OCI-LY1 (cell line): ENCODE data around the gene CFAP77.

Experiments
- H2AFZ ChIP-seq: fragments of 200-600 bp; sonication (generic), shearing (Covaris generic); 2 replicates; pipeline ENCODE4 v1.6.0; 2014; ENCODE audit warnings: antibody characterized with exemption, mild to moderate bottlenecking, low read length
- H3F3A ChIP-seq: fragments of 200-600 bp; sonication (generic), shearing (Covaris generic); 2 replicates; pipeline ENCODE4 v1.6.0; 2014; ENCODE audit warnings: mild to moderate bottlenecking, antibody characterized with exemption, low read length, moderate library complexity; ENCODE audit not compliant: insufficient read depth
- H3K27ac ChIP-seq: fragments of 200-600 bp; sonication (generic); 2 replicates; pipeline ENCODE4 v1.5.1; 2014; ENCODE audit warnings: low read length, mixed run types, mild to moderate bottlenecking, low read depth; ENCODE audit not compliant: poor library complexity, severe bottlenecking
- H3K27me3 ChIP-seq: fragments of 200-600 bp; sonication (generic); 2 replicates; pipeline ENCODE4 v1.6.0; 2014; ENCODE audit warnings: antibody characterized with exemption, mild to moderate bottlenecking, low read length, moderate library complexity; ENCODE audit not compliant: insufficient read depth
- H3K36me3 ChIP-seq: fragments of 200-600 bp; sonication (generic); 2 replicates; pipeline ENCODE4 v1.6.1; 2014; ENCODE audit warnings: mild to moderate bottlenecking, antibody characterized with exemption, low read length, moderate library complexity, mixed read lengths; ENCODE audit not compliant: insufficient read depth
- H3K4me1 ChIP-seq: fragments of 200-600 bp; sonication (generic); 2 replicates; pipeline ENCODE4 v1.5.1; 2014; ENCODE audit warnings: mild to moderate bottlenecking, low read length, moderate library complexity; ENCODE audit not compliant: insufficient read depth, severe bottlenecking
- H3K4me2 ChIP-seq: fragments of 200-600 bp; sonication (generic), shearing (Covaris generic); 2 replicates; pipeline ENCODE4 v1.6.1; 2014; ENCODE audit warnings: low read length
- H3K4me3 ChIP-seq: fragments of 200-600 bp; sonication (generic); 2 replicates; pipeline ENCODE4 v1.5.1; 2014; ENCODE audit warnings: low read length, low read depth, mild to moderate bottlenecking, mixed read lengths; ENCODE audit not compliant: poor library complexity, severe bottlenecking
- H3K79me2 ChIP-seq: fragments of 200-600 bp; shearing (Covaris generic); 2 replicates; pipeline ENCODE4 v1.6.1; 2016; ENCODE audit warnings: mixed run types, low read length, mixed read lengths; ENCODE audit not compliant: insufficient read depth
- H3K9ac ChIP-seq: fragments of 200-600 bp; sonication (generic), shearing (Covaris generic); 2 replicates; pipeline ENCODE4 v1.6.1; 2014; ENCODE audit warnings: mild to moderate bottlenecking, low read length, mixed read lengths
- H3K9me2 ChIP-seq: fragments of 200-600 bp; sonication (generic), shearing (Covaris generic); 2 replicates; pipeline ENCODE4 v1.6.1; 2014; ENCODE audit warnings: low read depth, mild to moderate bottlenecking, low read length, mixed read lengths
- H3K9me3 ChIP-seq: fragments of 200-600 bp; shearing (Covaris generic); 2 replicates; pipeline ENCODE4 v1.6.1; 2014; ENCODE audit warnings: low read length, mixed read lengths
- H4K20me1 ChIP-seq: fragments of 200-600 bp; sonication (generic), shearing (Covaris generic); 2 replicates; pipeline ENCODE4 v1.6.0; 2016; ENCODE audit warnings: mild to moderate bottlenecking, low read length; ENCODE audit not compliant: insufficient read depth
- CTCF ChIP-seq: fragments of 200-600 bp; sonication (generic), shearing (Covaris generic); IDR thresholded peaks from 2 replicates; pipeline ENCODE4 v1.5.1; 2017; ENCODE audit warnings: mild to moderate bottlenecking, antibody characterized with exemption, low read length, moderate library complexity, mixed read lengths
- EZH2 ChIP-seq: fragments of 200-600 bp; sonication (generic), shearing (Covaris generic); IDR thresholded peaks from 2 replicates; pipeline ENCODE4 v1.8.0; 2017; ENCODE audit warnings: borderline replicate concordance, mixed run types, mild to moderate bottlenecking, antibody characterized with exemption, low read length, moderate library complexity, mixed read lengths

The CFAP77 gene

GRCh38 chr9:132538071-132538470, 128.1 kb downstream of the CFAP77 start:
- H3K9me2 ChIP-seq, result no peaks in the 10 kb centered on the region

GRCh38 chr9:132539096-132539495, 129.1 kb downstream of the CFAP77 start:
- Histone ChIP-seq H3K27ac (no peak overlapping the region), H4K20me1 (no peaks in the 10 kb centered on the region), H3K36me3 (no peaks in the 10 kb centered on the region; the same call in 1 of the 2 replicates), H3K9me3 (peaks cover 4% of the 10 kb centered on the region; the same call in 1 of the 2 replicates), H3K9ac (no peak overlapping the region), H3F3A (no peaks in the 10 kb centered on the region), H3K79me2 (no peaks in the 10 kb centered on the region), H3K27me3 (peaks cover 15% of the 10 kb centered on the region; the same call in 1 of the 2 replicates), H3K4me2 (no peak overlapping the region), H3K4me3 (no peak overlapping the region), H3K9me2 (no peaks in the 10 kb centered on the region), H2AFZ (no peak overlapping the region), H3K4me1 (no peaks in the 10 kb centered on the region)
- no peak for TF ChIP-seq EZH2
- no peak for TF ChIP-seq CTCF

More at GRCh38 chr9:132538071-132538470, 128.1 kb downstream of the CFAP77 start:
- Histone ChIP-seq H3K27ac (no peak overlapping the region), H3K4me1 (no peaks in the 10 kb centered on the region), H3K4me2 (no peak overlapping the region), H3K4me3 (no peak overlapping the region), H3K9me3 (peaks cover 4% of the 10 kb centered on the region; the same call in 1 of the 2 replicates), H3K36me3 (no peaks in the 10 kb centered on the region; the same call in 1 of the 2 replicates), H4K20me1 (no peaks in the 10 kb centered on the region), H2AFZ (no peak overlapping the region), H3K79me2 (no peaks in the 10 kb centered on the region), H3K27me3 (peaks cover 13% of the 10 kb centered on the region; the same call in 1 of the 2 replicates), H3K9ac (no peak overlapping the region), H3F3A (no peaks in the 10 kb centered on the region)
- TF ChIP-seq EZH2, result no peak
- TF ChIP-seq CTCF, result no peak

- H3K27me3 ChIP-seq, result peaks cover 15% of the 10 kb centered on the region; the same call in 1 of the 2 replicates
- no peaks in the 10 kb centered on the region for H3K36me3 ChIP-seq
- no peaks in the 10 kb centered on the region for H3K79me2 ChIP-seq
- H3K4me2 ChIP-seq, result no peak overlapping the region
- no peaks in the 10 kb centered on the region for H3F3A ChIP-seq
- no peaks in the 10 kb centered on the region for H3K9me3 ChIP-seq
- H4K20me1 ChIP-seq, result no peaks in the 10 kb centered on the region
- H3K9me2 ChIP-seq, result no peaks in the 10 kb centered on the region
- peaks cover 8% of the 10 kb centered on the region for H3K4me1 ChIP-seq
- no peak for TF ChIP-seq EZH2
- no peak for TF ChIP-seq CTCF
- no peak overlapping the region for H3K9ac ChIP-seq
- no peak overlapping the region for H2AFZ ChIP-seq
- no peak overlapping the region for H3K27ac ChIP-seq
- no peak overlapping the region for H3K4me3 ChIP-seq
Measured at GRCh38 chr9:132541051-132541450, 131.0 kb downstream of the CFAP77 start.
